ENCODE data around the gene GUCY2D.

The GUCY2D gene

DNA sequence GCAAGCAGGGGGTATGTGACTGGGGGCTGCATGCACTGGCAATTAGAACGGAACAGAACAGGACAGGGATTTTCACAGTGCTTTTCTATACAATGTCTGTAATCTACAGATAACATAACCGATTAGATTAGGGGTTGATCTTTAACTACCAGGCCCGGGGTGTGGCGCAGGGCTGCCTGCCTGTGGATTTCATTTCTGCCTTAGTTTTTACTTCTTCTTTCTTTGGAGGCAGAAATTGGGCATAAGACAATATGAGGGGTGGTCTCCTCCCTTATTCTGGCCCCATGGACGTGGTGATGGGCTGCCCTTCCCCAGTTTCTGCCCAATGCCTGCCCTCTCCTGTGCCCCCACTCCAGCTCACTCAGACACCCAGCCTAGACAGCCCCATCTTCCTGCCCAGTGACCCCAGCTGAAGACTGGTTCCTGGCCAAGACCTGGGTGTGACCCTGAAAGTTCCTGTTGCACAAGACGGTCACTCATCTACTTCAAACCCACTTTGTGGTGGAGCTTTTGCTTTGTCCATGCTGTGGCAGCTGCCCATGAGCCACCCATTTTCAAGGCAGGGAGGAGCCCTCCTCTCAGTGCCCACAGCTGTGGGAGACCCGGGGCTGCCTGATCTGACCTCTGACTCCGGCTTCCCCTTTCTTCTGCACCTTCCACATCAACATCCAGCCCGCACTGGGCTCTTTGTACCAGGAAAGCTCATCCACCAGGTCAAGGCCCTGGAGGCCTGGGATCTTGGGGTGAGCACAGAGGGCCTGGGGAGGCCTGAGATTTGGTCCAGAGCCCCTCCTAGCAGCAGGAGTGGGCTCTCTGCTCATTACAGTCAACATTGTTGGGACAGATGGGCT lies 66.5 kb downstream of the GUCY2D start:
- DNase-seq: no peak

DNA sequence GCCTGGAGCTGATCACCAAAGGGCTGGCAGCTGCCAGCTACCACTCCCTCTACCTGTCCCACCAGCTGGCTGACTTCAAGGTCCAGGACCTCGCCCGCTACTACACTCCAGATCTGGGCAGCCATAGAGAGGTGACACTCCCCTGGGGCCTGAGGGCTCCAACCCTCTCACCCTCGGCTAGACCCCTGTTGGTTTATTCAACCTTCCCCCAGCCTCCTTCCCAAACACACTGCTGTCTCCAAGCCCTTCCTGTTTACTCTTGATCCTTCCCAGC lies 67.1 kb downstream of the GUCY2D start:
- no peak for DNase-seq

Data from kidney glomerular epithelial cell (primary cell).